ENCODE measurements around the gene LDLRAD4. TPM values are rescaled to one million over a fixed set of nuclear protein-coding genes. Genes with fewer than 3 reads are reported as not detected.

Gene LDLRAD4
- total and polyA plus RNA-seq, 11 donors, result 10.4 to 44.0 (median 29.6) TPM

- no peak for TF ChIP-seq POLR2A (IDR thresholded peaks at IDR 0.05)
- TF ChIP-seq, protein P1, sequence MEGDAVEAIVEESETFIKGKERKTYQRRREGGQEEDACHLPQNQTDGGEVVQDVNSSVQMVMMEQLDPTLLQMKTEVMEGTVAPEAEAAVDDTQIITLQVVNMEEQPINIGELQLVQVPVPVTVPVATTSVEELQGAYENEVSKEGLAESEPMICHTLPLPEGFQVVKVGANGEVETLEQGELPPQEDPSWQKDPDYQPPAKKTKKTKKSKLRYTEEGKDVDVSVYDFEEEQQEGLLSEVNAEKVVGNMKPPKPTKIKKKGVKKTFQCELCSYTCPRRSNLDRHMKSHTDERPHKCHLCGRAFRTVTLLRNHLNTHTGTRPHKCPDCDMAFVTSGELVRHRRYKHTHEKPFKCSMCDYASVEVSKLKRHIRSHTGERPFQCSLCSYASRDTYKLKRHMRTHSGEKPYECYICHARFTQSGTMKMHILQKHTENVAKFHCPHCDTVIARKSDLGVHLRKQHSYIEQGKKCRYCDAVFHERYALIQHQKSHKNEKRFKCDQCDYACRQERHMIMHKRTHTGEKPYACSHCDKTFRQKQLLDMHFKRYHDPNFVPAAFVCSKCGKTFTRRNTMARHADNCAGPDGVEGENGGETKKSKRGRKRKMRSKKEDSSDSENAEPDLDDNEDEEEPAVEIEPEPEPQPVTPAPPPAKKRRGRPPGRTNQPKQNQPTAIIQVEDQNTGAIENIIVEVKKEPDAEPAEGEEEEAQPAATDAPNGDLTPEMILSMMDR (IDR thresholded peaks at IDR 0.05), result peak; percentile 66 to 91 (median 86)
- Histone ChIP-seq H3K36me3 (no peaks in the 10 kb centered on the region), H3K4me3 (no peak overlapping the region), H3K9me3 (peaks cover 0 to 5% (median 0%) of the 10 kb centered on the region in 12 donors), H3K27me3 (no peaks in the 10 kb centered on the region), H3K27ac (peak overlapping the region in 8 of 12 donors; percentile 5 to 72 (median 34)), H3K4me1 (peaks cover 0 to 37% (median 11%) of the 10 kb centered on the region in 12 donors)
- ATAC-seq (peak; percentile 82 to 90 (median 86)), DNase-seq (peak in 4 of 5 donors; percentile 58 to 67 (median 62))
- 38 to 41% (median 39%) methylated on average over 8 of the region's 8 CpGs for WGBS, 4 donors
- intact Hi-C loops (cut with DNase I), result loop anchor here (1.0 to 10.0 kb wide), 17 partner anchors 68 to 525 kb away; partner anchors contain the start of genes LDLRAD4 (in 6 of the 10), FAM210A (in 3 of the 10) and RNMT (in 3 of the 10)
These were observed 411.5 kb downstream of the LDLRAD4 start for GRCh38 chr18:13629841-13630715.

- peaks cover 0 to 40% (median 11%) of the 10 kb centered on the region in 12 donors for H3K4me1 ChIP-seq
- H3K9me3 ChIP-seq, result peaks cover 0 to 5% (median 0%) of the 10 kb centered on the region in 12 donors
- WGBS, 4 donors, result 86 to 92% (median 89%) methylated on average over 7 of the region's 7 CpGs
- TF ChIP-seq, protein P1 (IDR thresholded peaks at IDR 0.05), result no peak
- TF ChIP-seq POLR2A (IDR thresholded peaks at IDR 0.05), result no peak
- no peaks in the 10 kb centered on the region for H3K36me3 ChIP-seq
- no peaks in the 10 kb centered on the region for H3K27me3 ChIP-seq
- intact Hi-C loops (cut with DNase I), result loop anchor here in 9 of 10 donors (1.0 to 10.0 kb wide), 13 partner anchors 72 to 516 kb away; partner anchors contain the start of genes LDLRAD4 (in 4 of the 9), FAM210A (in 3 of the 9) and RNMT (in 3 of the 9)
- H3K4me3 ChIP-seq, result no peak overlapping the region
- H3K27ac ChIP-seq, result peak overlapping the region in 2 of 12 donors; percentile 33 to 72
- DNase-seq (no peak), ATAC-seq (no peak)
These were observed 412.2 kb downstream of the LDLRAD4 start for GRCh38 chr18:13630716-13631268.

- Histone ChIP-seq H3K4me1 (peaks cover 0 to 34% (median 11%) of the 10 kb centered on the region in 12 donors), H3K27me3 (no peaks in the 10 kb centered on the region), H3K27ac (no peak overlapping the region), H3K36me3 (no peaks in the 10 kb centered on the region), H3K9me3 (peaks cover 0 to 5% (median 0%) of the 10 kb centered on the region in 12 donors), H3K4me3 (no peak overlapping the region)
- ATAC-seq (no peak), DNase-seq (no peak)
- intact Hi-C loops (cut with DNase I), result loop anchor here in 8 of 10 donors (5.0 to 10.0 kb wide), 7 partner anchors 76 to 519 kb away; partner anchors contain the start of genes FAM210A (in 3 of the 8), RNMT (in 3 of the 8) and LDLRAD4 (in 2 of the 8)
- WGBS, 4 donors, result 94 to 100% (median 98%) methylated on average over 3 to 5 of the region's 5 CpGs
- no peak for TF ChIP-seq POLR2A (IDR thresholded peaks at IDR 0.05)
- TF ChIP-seq, protein P1 (IDR thresholded peaks at IDR 0.05), result no peak
These were observed 415.1 kb downstream of the LDLRAD4 start for GRCh38 chr18:13633700-13634099.
